H1 (cell line): Measurements from ENCODE around the gene MSTN. TPM values are rescaled to one million over a fixed set of nuclear protein-coding genes. Genes with fewer than 3 reads are reported as not detected.

Experiments used
- CHD7 ChIP-seq: fragments of 300-600 bp; sonication (generic); IDR thresholded peaks from 2 replicates; pipeline ENCODE4 v1.7.1; 2012; ENCODE audit warnings: low read length, moderate library complexity, mild to moderate bottlenecking, inconsistent platforms; ENCODE audit not compliant: insufficient replicate concordance
- polyA plus RNA-seq, 7 experiments: library from polyadenylated mRNA; depleted of rRNA in 3 of 7; stranded (reverse) in 5 of 7; unstranded in 2 of 7; fragments of >200 nt in 5 of 7; fragments of 200-250 nt in 2 of 7; gene quantifications; 1 replicate in 5 of 7; 2 replicates in 1 of 7; 4 replicates in 1 of 7; pipeline versions ENCODE4 v1.2.1 to v1.2.3, GENCODE V29; 2011 to 2013; ENCODE audit warnings: missing spikeins in 2 of 7, mixed read lengths in 2 of 7
- total RNA-seq: library from RNA; stranded (reverse); fragmentation: NEBNext Ultra II Directional; extraction: Animal tissue kit (Norgen Biotek cat#: 25700); gene quantifications from 2 replicates; pipeline ENCODE4 v1.2.1, GENCODE V29; 2021

Gene MSTN
- total and polyA plus RNA-seq, 2 of the 8 experiments (the other 6 are each of a cell fraction or from before 2014, with no cell fraction given), result not detected

GRCh38 chr2:190107409-190107808 is 44.9 kb upstream of the MSTN start (continued):
- no peak for TF ChIP-seq CHD7
